ENCODE measurements around the gene RPS18.

RPS18 gene

GRCh38 chr6:33314515-33314942, 42.7 kb downstream of the RPS18 start:
- peak overlapping the region; percentile 89 for H3K4me3 ChIP-seq (ENCODE audit: low read depth, low read length)

- H3K4me3 ChIP-seq (ENCODE audit: low read depth, low read length), result peak overlapping the region; percentile 89
Observed at GRCh38 chr6:33314943-33315792, 43.3 kb downstream of the RPS18 start.

DNA sequence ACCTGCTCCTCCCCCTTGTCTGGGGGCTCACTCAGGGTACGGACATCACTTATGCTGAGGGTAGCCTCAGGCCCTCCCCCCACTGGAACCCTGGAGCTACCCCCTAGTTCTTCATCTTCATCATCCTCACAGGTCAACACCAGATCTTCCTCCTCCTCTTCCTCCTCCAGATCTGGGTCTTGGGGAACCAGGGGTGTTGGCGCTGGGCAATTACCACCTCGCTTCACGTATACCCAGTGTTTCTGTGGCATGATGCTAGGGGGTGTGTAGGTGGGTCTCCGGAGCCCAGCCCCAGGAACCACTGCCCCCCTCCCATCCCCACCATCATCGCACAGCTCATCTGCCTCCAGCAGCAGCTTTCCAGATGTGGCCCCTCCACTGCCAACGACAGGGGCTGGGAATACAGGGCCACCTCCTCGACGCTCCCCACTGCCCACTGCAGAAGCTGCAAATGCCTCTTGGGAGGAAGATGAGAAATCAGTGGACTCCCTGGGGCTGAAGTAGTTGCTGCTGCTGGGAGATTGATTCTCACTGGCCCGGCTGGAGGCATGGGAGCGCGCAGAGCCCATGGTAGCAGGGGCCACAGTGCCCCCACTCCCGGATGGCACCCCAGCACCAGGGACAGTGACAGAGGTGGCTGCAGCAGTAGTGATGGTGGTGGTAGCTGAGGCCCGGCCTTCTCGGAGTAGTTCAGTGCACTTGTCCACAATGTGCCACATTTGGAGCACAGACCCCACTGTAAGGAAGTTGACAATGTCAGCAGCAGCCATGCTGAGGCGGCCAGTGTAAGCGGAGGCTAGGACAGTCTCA, 44.1 kb downstream of the RPS18 start:
- no peak overlapping the region for H3K4me3 ChIP-seq (ENCODE audit: low read depth, low read length)

DNA sequence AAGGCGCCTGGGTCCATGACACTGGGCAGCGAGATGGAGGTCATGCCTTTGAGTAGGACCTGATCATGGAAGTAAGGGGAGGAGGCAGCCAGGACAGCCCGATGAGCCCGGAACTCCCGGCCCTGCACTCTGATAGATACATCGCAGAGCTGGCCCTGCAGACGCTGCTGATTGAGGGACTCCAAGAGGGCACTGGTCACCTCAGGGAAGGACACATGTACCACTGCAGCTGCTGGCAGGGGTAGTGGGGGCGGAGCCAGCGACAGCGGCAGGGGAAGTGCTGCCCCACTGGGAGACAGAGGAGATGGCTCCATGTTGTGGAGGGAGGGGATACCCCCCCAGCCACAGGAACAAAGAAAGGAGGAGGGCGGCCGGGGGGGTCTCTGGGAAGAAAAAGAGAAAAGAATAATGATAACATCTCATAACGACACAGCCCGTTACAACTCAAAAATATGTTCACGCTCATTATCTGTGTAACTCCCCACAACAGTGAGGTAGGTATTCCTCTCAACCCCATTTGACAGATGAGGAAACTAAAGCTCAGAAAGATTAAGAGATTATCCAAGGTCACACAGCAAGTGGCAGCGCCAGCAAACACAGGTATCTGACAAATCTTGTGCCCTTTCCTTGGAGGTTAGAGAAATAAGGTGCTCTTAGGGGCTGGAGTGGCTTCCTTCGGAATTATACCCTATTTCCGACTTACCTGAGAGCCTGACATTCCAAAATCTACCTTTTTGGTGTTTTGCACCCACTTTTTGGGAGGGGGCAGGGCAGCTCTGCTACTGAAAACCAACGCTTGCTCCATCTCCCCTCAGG, 44.9 kb downstream of the RPS18 start:
- peak overlapping the region; percentile 22 for H3K4me3 ChIP-seq (ENCODE audit: low read depth, low read length)

- H3K4me3 ChIP-seq (ENCODE audit: low read depth, low read length), result peak overlapping the region; percentile 22
Observed at GRCh38 chr6:33317419-33317668, 45.5 kb downstream of the RPS18 start.

- peak within 1 kb of the TSS; percentile 55 for H3K4me3 ChIP-seq (ENCODE audit: low read depth, low read length)
Observed at GRCh38 chr6:33317669-33318425, 46.0 kb downstream of the RPS18 start, which contains the start of gene ZBTB22. TSS of gene ZBTB22 (minus strand) at chr6:33317744. CDS start at chr6:33316916, 828 bp downstream.

GRCh38 chr6:33318426-33319073, 46.7 kb downstream of the RPS18 start:
- no peak overlapping the region for H3K4me3 ChIP-seq (ENCODE audit: low read depth, low read length)

DNA sequence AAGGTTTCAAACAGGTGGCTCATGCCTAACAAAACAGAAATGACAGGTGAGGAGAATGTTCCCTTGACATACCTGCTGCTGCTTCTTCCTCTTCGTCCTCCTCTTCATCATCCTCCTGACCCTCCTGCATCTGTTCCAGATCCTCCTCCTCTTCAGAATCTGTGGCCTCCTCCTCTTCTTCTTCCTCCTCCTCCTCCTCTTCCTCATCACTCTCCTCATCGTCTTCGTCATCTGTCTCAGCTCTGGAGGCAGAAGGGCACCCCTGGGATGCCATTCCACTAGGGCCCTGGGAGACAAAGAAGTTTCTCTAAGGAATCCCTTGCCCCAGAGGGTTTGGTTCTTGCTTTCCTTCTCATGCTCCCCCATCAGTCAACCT, 48.1 kb downstream of the RPS18 start:
- H3K4me3 ChIP-seq (ENCODE audit: low read depth, low read length), result no peak overlapping the region

DNA sequence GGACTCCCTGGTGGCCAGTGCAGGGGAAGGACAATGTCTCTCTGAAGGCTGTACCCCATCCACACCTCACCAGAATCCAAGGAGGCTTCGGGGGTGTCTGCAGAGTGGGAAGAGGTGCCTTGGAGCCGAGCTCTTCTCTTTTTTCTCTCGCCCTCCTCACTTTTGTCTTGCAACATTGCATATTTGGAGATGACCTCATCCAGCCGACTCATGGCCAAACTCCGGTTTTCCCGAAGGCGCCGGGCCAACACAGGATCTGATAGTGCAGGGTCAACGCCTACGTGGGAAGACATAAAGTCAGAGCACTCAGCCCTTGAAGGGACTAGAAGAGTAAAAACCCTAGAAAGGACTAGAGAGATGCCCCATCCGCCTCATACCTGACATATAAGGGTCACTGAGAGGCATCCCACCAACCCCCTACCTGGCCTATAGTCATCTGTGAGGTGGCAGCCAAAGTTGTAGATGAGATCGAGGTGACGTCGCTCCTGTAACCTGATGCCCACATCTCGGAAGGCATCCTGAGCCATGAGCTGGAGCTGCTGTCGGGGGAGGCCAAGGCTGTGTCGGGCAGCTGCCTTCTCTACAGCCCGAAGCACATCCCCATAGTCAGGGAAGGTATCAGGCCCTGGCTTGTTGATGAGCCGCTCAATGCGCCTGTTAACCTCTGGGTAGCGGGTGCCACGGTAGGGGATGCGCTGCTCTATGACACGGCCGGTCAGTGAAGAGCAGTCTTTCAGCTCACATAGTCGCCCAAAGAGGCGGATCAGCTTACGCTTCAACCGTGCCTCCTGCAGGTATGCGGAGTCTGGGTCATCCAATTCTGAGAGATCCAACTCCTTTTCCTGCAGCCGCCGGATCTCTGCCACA, 48.7 kb downstream of the RPS18 start:
- no peak overlapping the region for H3K4me3 ChIP-seq (ENCODE audit: low read depth, low read length)

DNA sequence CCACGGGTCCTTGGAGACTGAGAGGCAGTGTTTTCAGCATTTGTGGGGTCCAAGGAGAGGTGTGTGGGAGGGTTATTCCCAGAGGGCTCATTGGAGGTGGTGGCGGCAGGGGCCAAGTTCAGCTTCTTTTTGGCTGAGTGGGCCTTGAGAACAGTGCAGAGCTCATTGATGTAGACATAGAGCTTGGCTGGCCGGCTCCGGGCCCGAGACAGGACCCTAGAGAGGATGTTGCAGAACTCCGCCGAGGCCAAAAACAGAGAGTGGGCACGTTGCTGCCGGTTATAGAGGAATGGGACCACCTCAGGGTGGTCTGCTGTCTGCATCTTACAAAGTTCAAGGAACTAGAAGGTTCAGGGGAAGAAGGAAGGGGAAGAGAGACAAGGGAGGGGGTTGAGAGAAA, 49.4 kb downstream of the RPS18 start:
- H3K4me3 ChIP-seq (ENCODE audit: low read depth, low read length), result no peak overlapping the region

DNA sequence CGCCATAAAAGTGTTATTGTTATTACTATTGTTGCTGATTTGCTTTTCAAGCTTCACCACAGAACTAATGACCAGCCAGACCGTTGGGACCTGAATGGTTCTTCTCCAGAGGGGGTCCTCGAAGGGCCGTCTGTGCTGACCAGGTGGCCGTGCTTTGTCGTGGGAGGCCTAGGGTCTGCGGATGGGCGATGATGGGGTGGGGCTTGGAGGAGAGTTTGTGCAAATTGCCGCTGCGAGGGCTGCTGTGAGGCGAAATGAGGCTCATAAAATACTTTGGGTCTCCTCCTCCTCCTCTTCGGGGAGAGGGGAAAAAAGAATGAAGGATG, 51.7 kb downstream of the RPS18 start:
- H3K4me3 ChIP-seq (ENCODE audit: low read depth, low read length), result peak overlapping the region; percentile 85

DNA sequence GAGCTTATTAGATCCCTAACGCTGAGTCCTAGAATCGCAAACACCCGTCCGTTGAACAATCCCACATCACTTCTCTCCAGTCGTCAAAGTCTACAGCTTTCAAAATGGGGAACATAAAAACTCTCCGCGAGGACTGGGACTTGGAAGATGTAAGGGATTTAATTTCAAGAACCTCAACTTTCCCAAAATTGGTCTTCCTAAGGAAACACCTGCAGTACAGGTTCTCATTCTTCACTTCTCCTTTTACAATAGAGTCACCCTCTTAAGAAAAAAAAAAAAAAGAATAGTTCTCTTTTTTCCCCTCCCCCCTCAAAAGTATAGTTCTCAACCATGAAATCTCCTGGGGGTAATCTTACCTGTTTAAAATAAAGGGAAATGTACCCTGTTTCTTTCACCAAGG, 52.2 kb downstream of the RPS18 start:
- peak overlapping the region; percentile 85 for H3K4me3 ChIP-seq (ENCODE audit: low read depth, low read length)
